ENCODE results near the gene PTGDS.

PTGDS gene

GRCh38 chr9:136994180-136994887 is 17.0 kb downstream of the PTGDS start:
- DNase-seq (ENCODE audit: extremely low spot score), result no peak
- TF ChIP-seq CTCF (IDR thresholded peaks at IDR 0.05; ENCODE audit: control extremely low read depth, extremely low read depth, low read depth, missing control alignments), result no peak
- ChIA-PET POLR2A (no interaction called here), CTCF (interaction anchor here (0.9 to 3.8 kb wide), 5 partner anchors 12 to 46 kb away, joined by 3 to 18 read pairs (median 16); partner anchors contain the start of gene ABCA2)

GRCh38 chr9:136994888-136995230 is 17.6 kb downstream of the PTGDS start:
- POLR2A ChIA-PET, result no interaction called here
- CTCF ChIA-PET, result interaction anchor here (3.8 kb wide), 1 partner anchor 40 kb away, joined by 18 read pairs; no protein-coding TSS in a partner anchor
- DNase-seq (ENCODE audit: extremely low spot score), result no peak
- no peak for TF ChIP-seq CTCF (IDR thresholded peaks at IDR 0.05; ENCODE audit: control extremely low read depth, extremely low read depth, low read depth, missing control alignments)

GRCh38 chr9:136995362-136995761 is 18.1 kb downstream of the PTGDS start:
- DNase-seq (ENCODE audit: extremely low spot score), result no peak
- ChIA-PET CTCF (interaction anchor here (1.0 to 3.8 kb wide), 5 partner anchors 12 to 51 kb away, joined by 3 to 20 read pairs (median 7); partner anchors contain the start of gene NPDC1), POLR2A (no interaction called here)
- TF ChIP-seq CTCF (IDR thresholded peaks at IDR 0.05; ENCODE audit: control extremely low read depth, extremely low read depth, low read depth, missing control alignments), result no peak

GRCh38 chr9:136995772-136996311 is 18.5 kb downstream of the PTGDS start:
- CTCF ChIA-PET, result interaction anchor here (1.0 to 3.8 kb wide), 7 partner anchors 9 to 209 kb away, joined by 3 to 20 read pairs (median 5); partner anchors contain the start of gene NPDC1
- POLR2A ChIA-PET, result interaction anchor here (0.6 kb wide), 1 partner anchor 75 kb away, joined by 4 read pairs; no protein-coding TSS in a partner anchor
- DNase-seq (ENCODE audit: extremely low spot score), result no peak
- no peak for TF ChIP-seq CTCF (IDR thresholded peaks at IDR 0.05; ENCODE audit: control extremely low read depth, extremely low read depth, low read depth, missing control alignments)

GRCh38 chr9:136996361-136997292 is 19.3 kb downstream of the PTGDS start, which contains the start of gene CLIC3:
Gene CLIC3 (minus strand): TSS chr9:136996568. CDS start chr9:136996543, 25 bp downstream.
- no peak for TF ChIP-seq CTCF (IDR thresholded peaks at IDR 0.05; ENCODE audit: control extremely low read depth, extremely low read depth, low read depth, missing control alignments)
- no peak for DNase-seq (ENCODE audit: extremely low spot score)
- CTCF ChIA-PET, result interaction anchor here (1.0 to 3.8 kb wide), 7 partner anchors 8 to 209 kb away, joined by 3 to 20 read pairs (median 5); partner anchors contain the start of gene NPDC1
- POLR2A ChIA-PET, result interaction anchor here (0.6 kb wide), 1 partner anchor 74 kb away, joined by 4 read pairs; no protein-coding TSS in a partner anchor

- ChIA-PET CTCF (interaction anchor here (3.0 to 3.8 kb wide), 2 partner anchors 32 to 38 kb away, joined by 18 to 20 read pairs; no protein-coding TSS in a partner anchor), POLR2A (no interaction called here)
- no peak for TF ChIP-seq CTCF (IDR thresholded peaks at IDR 0.05; ENCODE audit: control extremely low read depth, extremely low read depth, low read depth, missing control alignments)
- DNase-seq (ENCODE audit: extremely low spot score), result no peak
These were observed 20.1 kb downstream of the PTGDS start for GRCh38 chr9:136997371-136997770.

Measured in GM10248 (cell line).